CD14-positive monocyte (primary cell): ENCODE results near the gene ST6GALNAC3. TPM values are rescaled to one million over a fixed set of nuclear protein-coding genes. Genes with fewer than 3 reads are reported as not detected.

Source experiments
- DNase-seq, 3 donors: peaks; one replicate each; pipeline ENCODE4 v3.0.0-alpha.2; 2011 to 2022
- H2AFZ ChIP-seq: 2 replicates; pipeline ENCODE4 v1.6.0; 2012; ENCODE audit warnings: mild to moderate bottlenecking, low read depth, low read length, inconsistent platforms; ENCODE audit not compliant: insufficient read depth, poor library complexity, severe bottlenecking
- H3K27ac ChIP-seq, 2 donors: 1 replicate in 1 of 2; 2 replicates in 1 of 2; pipeline ENCODE4 v1.5.1; 2012 to 2013; ENCODE audit warnings: low read length in 2 of 2, control low read depth in 1 of 2, inconsistent platforms in 1 of 2, low read depth in 1 of 2, mild to moderate bottlenecking in 1 of 2
- H3K27me3 ChIP-seq, 2 donors: one replicate each; pipeline versions ENCODE4 v1.6.0 to v1.6.1; 2011 to 2013; ENCODE audit warnings: low read length in 2 of 2; ENCODE audit not compliant: control insufficient read depth in 2 of 2, insufficient read depth in 2 of 2
- H3K36me3 ChIP-seq, 2 donors: replicated peaks in 1 of 2; 1 replicate in 1 of 2; 2 replicates in 1 of 2; pipeline versions ENCODE4 v1.5.1 to v1.6.1; 2012 to 2013; ENCODE audit warnings: low read length in 2 of 2, control low read depth in 1 of 2, inconsistent platforms in 1 of 2, mild to moderate bottlenecking in 1 of 2; ENCODE audit not compliant: insufficient read depth in 2 of 2, control insufficient read depth in 1 of 2
- H3K4me1 ChIP-seq, 2 donors: 1 replicate in 1 of 2; 2 replicates in 1 of 2; pipeline versions ENCODE4 v1.5.1 to v1.6.1; 2012 to 2013; ENCODE audit warnings: low read length in 2 of 2, control low read depth in 1 of 2, inconsistent platforms in 1 of 2, mild to moderate bottlenecking in 1 of 2, moderate library complexity in 1 of 2; ENCODE audit not compliant: insufficient read depth in 2 of 2, control insufficient read depth in 1 of 2
- H3K4me2 ChIP-seq: replicated peaks from 2 replicates; pipeline ENCODE3; 2012; ENCODE audit warnings: low read length, moderate library complexity, mild to moderate bottlenecking; ENCODE audit not compliant: poor library complexity, severe bottlenecking; ENCODE audit errors: extremely low read depth
- H3K4me3 ChIP-seq, 3 experiments: fragments of 200-600 bp in 1 of 3; sonication (generic) in 1 of 3; replicated peaks in 1 of 3; 1 replicate in 2 of 3; 2 replicates in 1 of 3; pipeline ENCODE4 v1.5.1; 2011 to 2013; ENCODE audit warnings: low read length in 3 of 3, mild to moderate bottlenecking in 3 of 3, control low read depth in 2 of 3, low read depth in 2 of 3, inconsistent platforms in 1 of 3, moderate library complexity in 1 of 3
- H3K79me2 ChIP-seq: 2 replicates; pipeline ENCODE4 v1.6.0; 2012; ENCODE audit warnings: mild to moderate bottlenecking, control low read depth, inconsistent platforms, low read length, moderate library complexity; ENCODE audit not compliant: insufficient read depth
- H3K9ac ChIP-seq: 2 replicates; pipeline ENCODE4 v1.6.0; 2017; ENCODE audit warnings: low read length, mild to moderate bottlenecking; ENCODE audit not compliant: insufficient read depth, poor library complexity, severe bottlenecking
- H3K9me3 ChIP-seq, 2 donors: replicated peaks in 1 of 2; 1 replicate in 1 of 2; 2 replicates in 1 of 2; pipeline versions ENCODE4 v1.5.1 to v1.6.1; 2012 to 2013; ENCODE audit warnings: low read length in 2 of 2, control low read depth in 1 of 2; ENCODE audit not compliant: control insufficient read depth in 1 of 2, insufficient read depth in 1 of 2
- H4K20me1 ChIP-seq: 2 replicates; pipeline ENCODE4 v1.6.0; 2012; ENCODE audit warnings: mild to moderate bottlenecking, low read length, control low read depth, moderate library complexity; ENCODE audit not compliant: insufficient read depth
- H3K27ac Mint-ChIP-seq, 7 donors: one replicate each; pipeline ENCODE4 v1.8.0; 2020; ENCODE audit warnings: mild to moderate bottlenecking in 7 of 7, mixed read lengths in 7 of 7, moderate library complexity in 6 of 7, inconsistent platforms in 2 of 7
- H3K27me3 Mint-ChIP-seq, 3 donors: one replicate each; pipeline ENCODE4 v1.8.0; 2021 to 2022; ENCODE audit warnings: low read depth in 3 of 3, mild to moderate bottlenecking in 3 of 3, mixed read lengths in 3 of 3, moderate library complexity in 3 of 3, inconsistent platforms in 1 of 3
- H3K36me3 Mint-ChIP-seq, 2 donors: one replicate each; pipeline ENCODE4 v1.8.0; 2020; ENCODE audit warnings: mixed read lengths in 2 of 2, inconsistent platforms in 1 of 2, mild to moderate bottlenecking in 1 of 2
- H3K4me1 Mint-ChIP-seq: one replicate; pipeline ENCODE4 v1.8.0; 2020; ENCODE audit warnings: mild to moderate bottlenecking, mixed read lengths
- H3K4me3 Mint-ChIP-seq, 2 donors: one replicate each; pipeline ENCODE4 v1.8.0; 2020; ENCODE audit warnings: mild to moderate bottlenecking in 2 of 2, mixed read lengths in 2 of 2, moderate library complexity in 1 of 2
- H3K9me3 Mint-ChIP-seq, 7 donors: one replicate each; pipeline ENCODE4 v1.8.0; 2020 to 2022; ENCODE audit warnings: mixed read lengths in 7 of 7, mild to moderate bottlenecking in 6 of 7, moderate library complexity in 6 of 7, inconsistent platforms in 2 of 7
- WGBS: methylation state at CpG from one replicate; pipeline ENCODE4 v1.1.5; 2013; ENCODE audit warnings: missing lambda C conversion rate; ENCODE audit not compliant: insufficient coverage; 5-methylcytosine and 5-hydroxymethylcytosine counted together
- intact Hi-C, 2 donors: fragments of 100-400 bp; cut with micrococcal nuclease; formaldehyde crosslinking; loops; one replicate each; pipeline versions ENCODE4 v1.15.0 to v1.15.1; 2023
- polyA plus RNA-seq, 3 donors: library from polyadenylated mRNA; depleted of rRNA in 1 of 3; unstranded in 2 of 3; stranded (reverse) in 1 of 3; fragments of 300-500 nt in 2 of 3; fragments of >200 nt in 1 of 3; fragmentation: Illumina TruSeq in 2 of 3; gene quantifications; 1 replicate in 2 of 3; 2 replicates in 1 of 3; pipeline ENCODE4 v1.2.3, GENCODE V29; 2012 to 2021
- TF ChIP-seq, protein P1 (sequence below): fragments of 200-600 bp; IDR thresholded peaks from one replicate; pipeline ENCODE4 v1.8.0; 2022; ENCODE audit warnings: antibody characterized with exemption, mild to moderate bottlenecking

ST6GALNAC3 gene
- polyA plus RNA-seq, 3 donors = 6.5 to 9.2 (median 7.6) TPM

DNA sequence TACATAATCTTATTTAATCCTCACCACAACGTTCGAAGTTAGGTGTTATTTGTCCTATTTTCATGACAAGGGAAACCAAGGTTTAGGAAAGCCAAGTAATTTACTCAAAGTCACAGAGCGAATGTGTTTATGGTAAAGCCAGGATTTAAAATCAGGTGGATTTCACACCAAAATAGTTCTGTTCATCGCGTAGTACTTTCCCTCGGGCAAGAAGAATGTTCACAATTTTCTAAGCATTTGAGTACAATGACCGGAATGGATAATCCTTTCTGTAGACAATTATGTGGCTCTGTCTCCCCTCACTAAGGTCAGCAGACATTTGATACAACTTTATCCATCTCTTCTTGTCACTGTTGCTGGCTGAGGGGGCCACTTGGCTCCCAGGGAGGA is 204.2 kb downstream of the ST6GALNAC3 start:
- Mint-ChIP-seq H3K4me3 (no peak overlapping the region), H3K27ac (no peak overlapping the region), H3K9me3 (peaks cover 0 to 3% (median 0%) of the 10 kb centered on the region in 7 donors), H3K4me1 (no peaks in the 10 kb centered on the region), H3K27me3 (peaks cover 0 to 4% (median 2%) of the 10 kb centered on the region in 3 donors), H3K36me3 (no peaks in the 10 kb centered on the region)
- no peaks in the 10 kb centered on the region for H3K79me2 ChIP-seq
- TF ChIP-seq, protein P1, sequence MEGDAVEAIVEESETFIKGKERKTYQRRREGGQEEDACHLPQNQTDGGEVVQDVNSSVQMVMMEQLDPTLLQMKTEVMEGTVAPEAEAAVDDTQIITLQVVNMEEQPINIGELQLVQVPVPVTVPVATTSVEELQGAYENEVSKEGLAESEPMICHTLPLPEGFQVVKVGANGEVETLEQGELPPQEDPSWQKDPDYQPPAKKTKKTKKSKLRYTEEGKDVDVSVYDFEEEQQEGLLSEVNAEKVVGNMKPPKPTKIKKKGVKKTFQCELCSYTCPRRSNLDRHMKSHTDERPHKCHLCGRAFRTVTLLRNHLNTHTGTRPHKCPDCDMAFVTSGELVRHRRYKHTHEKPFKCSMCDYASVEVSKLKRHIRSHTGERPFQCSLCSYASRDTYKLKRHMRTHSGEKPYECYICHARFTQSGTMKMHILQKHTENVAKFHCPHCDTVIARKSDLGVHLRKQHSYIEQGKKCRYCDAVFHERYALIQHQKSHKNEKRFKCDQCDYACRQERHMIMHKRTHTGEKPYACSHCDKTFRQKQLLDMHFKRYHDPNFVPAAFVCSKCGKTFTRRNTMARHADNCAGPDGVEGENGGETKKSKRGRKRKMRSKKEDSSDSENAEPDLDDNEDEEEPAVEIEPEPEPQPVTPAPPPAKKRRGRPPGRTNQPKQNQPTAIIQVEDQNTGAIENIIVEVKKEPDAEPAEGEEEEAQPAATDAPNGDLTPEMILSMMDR = no peak
- DNase-seq = no peak
- H3K4me2 ChIP-seq = no peak overlapping the region
- 100% methylated on average over 4 of the region's 7 CpGs for whole genome bisulfite sequencing
- H3K27me3 ChIP-seq = no peaks in the 10 kb centered on the region
- no peak overlapping the region for H2AFZ ChIP-seq
- no peaks in the 10 kb centered on the region for H3K4me1 ChIP-seq
- H3K9me3 ChIP-seq = no peaks in the 10 kb centered on the region
- H3K27ac ChIP-seq = no peak overlapping the region
- no peak overlapping the region for H3K9ac ChIP-seq
- no peak overlapping the region for H3K4me3 ChIP-seq
- H3K36me3 ChIP-seq = no peaks in the 10 kb centered on the region
- intact Hi-C loops = no loop called here
- H4K20me1 ChIP-seq = no peaks in the 10 kb centered on the region

DNA sequence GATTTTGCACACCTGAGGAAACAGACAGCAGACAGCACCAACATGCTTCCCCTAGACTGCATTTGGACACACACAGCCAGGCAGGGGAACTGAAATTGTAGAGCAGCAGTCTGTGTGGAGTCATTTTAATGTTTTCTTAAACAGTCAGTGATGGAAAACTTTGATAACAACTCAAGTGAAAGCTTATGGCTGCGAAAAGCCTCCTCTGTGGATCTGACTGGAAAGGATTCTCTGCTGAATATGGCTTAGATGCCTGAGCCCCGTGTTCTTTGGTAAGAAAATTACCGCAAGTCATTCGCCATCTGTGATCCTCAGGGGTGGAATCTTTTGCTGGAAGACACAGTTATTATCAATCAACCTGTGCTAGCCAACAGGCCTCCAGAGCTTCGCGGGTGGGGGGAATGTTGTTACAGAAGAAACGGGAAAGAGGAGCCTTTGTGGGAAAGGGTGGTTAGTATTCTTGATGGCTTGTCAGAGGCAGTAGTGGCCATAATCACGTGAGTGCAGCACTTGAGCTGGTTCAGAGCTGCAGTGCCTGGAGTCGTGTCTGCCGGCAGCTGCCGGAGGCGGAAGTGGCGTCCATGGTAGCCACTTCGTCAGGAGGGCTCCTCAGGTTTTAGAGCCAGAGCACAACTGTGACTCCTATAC is 204.7 kb downstream of the ST6GALNAC3 start:
- 78% methylated on average over 9 of the region's 14 CpGs for WGBS
- Mint-ChIP-seq H3K4me1 (no peaks in the 10 kb centered on the region), H3K36me3 (no peaks in the 10 kb centered on the region), H3K9me3 (peaks cover 0 to 3% (median 0%) of the 10 kb centered on the region in 7 donors), H3K27me3 (peaks cover 0 to 4% (median 2%) of the 10 kb centered on the region in 3 donors), H3K27ac (peak overlapping the region in 1 of 7 donors; percentile 14), H3K4me3 (no peak overlapping the region)
- no peak overlapping the region for H3K4me3 ChIP-seq
- TF ChIP-seq, protein P1 = no peak
- no peak overlapping the region for H3K4me2 ChIP-seq
- intact Hi-C loops = no loop called here
- no peaks in the 10 kb centered on the region for H4K20me1 ChIP-seq
- H3K27ac ChIP-seq = no peak overlapping the region
- no peaks in the 10 kb centered on the region for H3K4me1 ChIP-seq
- DNase-seq = no peak
- no peaks in the 10 kb centered on the region for H3K36me3 ChIP-seq
- H3K27me3 ChIP-seq = no peaks in the 10 kb centered on the region
- no peaks in the 10 kb centered on the region for H3K9me3 ChIP-seq
- no peaks in the 10 kb centered on the region for H3K79me2 ChIP-seq
- no peak overlapping the region for H2AFZ ChIP-seq
- H3K9ac ChIP-seq = no peak overlapping the region
